Osteoblast (primary cell): Measurements from ENCODE around the gene GSAP. TPM values are rescaled to one million over a fixed set of nuclear protein-coding genes. Genes with fewer than 3 reads are reported as not detected.

ENCODE experiments used
- DNase-seq: peaks from one replicate; pipeline ENCODE4 v3.0.0; 2011; ENCODE audit warnings: low spot score, mixed read lengths; ENCODE audit not compliant: insufficient read length; ENCODE audit errors: missing footprints
- H2AFZ ChIP-seq: 2 replicates; pipeline ENCODE4 v1.6.0; 2011; ENCODE audit warnings: mild to moderate bottlenecking, low read length
- H3K27ac ChIP-seq: 2 replicates; pipeline ENCODE4 v1.5.1; 2011; ENCODE audit warnings: mild to moderate bottlenecking, low read depth, low read length, moderate library complexity
- H3K27me3 ChIP-seq: 2 replicates; pipeline ENCODE4 v1.6.0; 2012; ENCODE audit warnings: mild to moderate bottlenecking, control low read depth, inconsistent platforms, low read length, moderate library complexity; ENCODE audit not compliant: insufficient read depth
- H3K36me3 ChIP-seq: 2 replicates; pipeline ENCODE4 v1.5.1; 2011; ENCODE audit warnings: mild to moderate bottlenecking, low read length, control low read depth, moderate library complexity; ENCODE audit not compliant: insufficient read depth
- H3K4me1 ChIP-seq: 2 replicates; pipeline ENCODE4 v1.5.1; 2011; ENCODE audit warnings: mild to moderate bottlenecking, low read length, control low read depth, moderate library complexity; ENCODE audit not compliant: insufficient read depth
- H3K4me2 ChIP-seq: 2 replicates; pipeline ENCODE4 v1.6.0; 2011; ENCODE audit warnings: mild to moderate bottlenecking, low read length; ENCODE audit not compliant: insufficient read depth
- H3K4me3 ChIP-seq: fragments of 200-600 bp; sonication (generic); 3 replicates; pipeline ENCODE4 v1.5.1; 2012; ENCODE audit warnings: mild to moderate bottlenecking, low read length, inconsistent platforms; ENCODE audit not compliant: insufficient read depth
- H3K79me2 ChIP-seq: 2 replicates; pipeline ENCODE4 v1.6.0; 2012; ENCODE audit warnings: mild to moderate bottlenecking, low read length, control low read depth, inconsistent platforms; ENCODE audit not compliant: insufficient read depth
- H3K9me3 ChIP-seq: 2 replicates; pipeline ENCODE4 v1.5.1; 2011; ENCODE audit warnings: low read depth, low read length, control low read depth
- H4K20me1 ChIP-seq: 2 replicates; pipeline ENCODE4 v1.6.0; 2012; ENCODE audit warnings: mild to moderate bottlenecking, low read length, control low read depth; ENCODE audit not compliant: insufficient read depth
- total RNA-seq: library from RNA; depleted of rRNA; stranded (reverse); fragments of >200 nt; gene quantifications from 2 replicates; pipeline ENCODE4 v1.2.3, GENCODE V29; 2012
- TF ChIP-seq, protein P1 (sequence below): IDR thresholded peaks from 2 replicates; pipeline ENCODE4 v1.5.1; 2011; ENCODE audit warnings: mild to moderate bottlenecking, low read depth, low read length, moderate library complexity; ENCODE audit errors: extremely low read depth

Gene GSAP
- total RNA-seq, 1 donor = 13.0 TPM

DNA sequence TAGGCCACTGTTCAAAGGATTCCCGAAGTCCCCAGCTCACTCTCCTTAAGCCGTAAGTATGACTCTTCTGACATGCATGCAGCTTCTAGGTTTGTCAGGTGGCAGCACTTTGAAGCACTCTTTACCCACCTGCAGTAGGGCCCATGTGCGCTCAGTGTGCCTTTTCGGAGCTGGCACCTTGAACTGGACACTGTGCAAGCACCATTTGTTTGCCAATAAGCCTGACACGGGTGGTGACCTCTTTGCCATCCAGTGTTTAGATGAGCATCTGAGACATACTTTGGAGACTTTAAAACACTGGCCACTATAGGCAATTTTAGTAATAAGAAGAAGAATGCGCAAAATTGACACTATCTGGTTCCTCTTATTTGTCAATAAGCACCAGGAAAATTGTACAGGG is 45.7 kb upstream of the GSAP start:
- TF ChIP-seq, protein P1, sequence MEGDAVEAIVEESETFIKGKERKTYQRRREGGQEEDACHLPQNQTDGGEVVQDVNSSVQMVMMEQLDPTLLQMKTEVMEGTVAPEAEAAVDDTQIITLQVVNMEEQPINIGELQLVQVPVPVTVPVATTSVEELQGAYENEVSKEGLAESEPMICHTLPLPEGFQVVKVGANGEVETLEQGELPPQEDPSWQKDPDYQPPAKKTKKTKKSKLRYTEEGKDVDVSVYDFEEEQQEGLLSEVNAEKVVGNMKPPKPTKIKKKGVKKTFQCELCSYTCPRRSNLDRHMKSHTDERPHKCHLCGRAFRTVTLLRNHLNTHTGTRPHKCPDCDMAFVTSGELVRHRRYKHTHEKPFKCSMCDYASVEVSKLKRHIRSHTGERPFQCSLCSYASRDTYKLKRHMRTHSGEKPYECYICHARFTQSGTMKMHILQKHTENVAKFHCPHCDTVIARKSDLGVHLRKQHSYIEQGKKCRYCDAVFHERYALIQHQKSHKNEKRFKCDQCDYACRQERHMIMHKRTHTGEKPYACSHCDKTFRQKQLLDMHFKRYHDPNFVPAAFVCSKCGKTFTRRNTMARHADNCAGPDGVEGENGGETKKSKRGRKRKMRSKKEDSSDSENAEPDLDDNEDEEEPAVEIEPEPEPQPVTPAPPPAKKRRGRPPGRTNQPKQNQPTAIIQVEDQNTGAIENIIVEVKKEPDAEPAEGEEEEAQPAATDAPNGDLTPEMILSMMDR = no peak
- Histone ChIP-seq H3K27ac (no peak overlapping the region), H2AFZ (no peak overlapping the region), H3K4me2 (no peak overlapping the region), H3K9me3 (no peaks in the 10 kb centered on the region), H3K27me3 (no peaks in the 10 kb centered on the region), H3K4me1 (no peaks in the 10 kb centered on the region), H3K36me3 (no peaks in the 10 kb centered on the region), H3K79me2 (no peaks in the 10 kb centered on the region), H4K20me1 (no peaks in the 10 kb centered on the region), H3K4me3 (no peak overlapping the region)
- peak; percentile 68 for DNase-seq

DNA sequence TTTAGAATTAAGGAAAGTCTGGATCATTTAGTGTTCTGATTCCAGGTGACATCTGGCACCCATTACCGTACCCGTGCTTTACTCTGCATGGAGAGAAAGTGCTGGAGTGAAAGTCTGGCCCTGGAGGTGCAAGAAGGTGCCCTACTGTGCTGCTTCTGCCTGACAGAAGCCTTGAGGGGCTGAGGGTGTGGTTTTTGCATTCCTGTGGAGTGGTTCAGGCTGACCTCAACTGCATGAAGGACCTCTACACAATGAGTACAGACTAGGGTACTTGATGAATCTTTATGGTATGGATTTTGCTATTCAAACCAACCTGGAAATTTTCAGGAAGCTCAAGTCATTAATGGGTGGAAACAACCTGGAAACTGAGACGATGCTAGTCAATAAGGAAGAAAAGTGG is 45.1 kb upstream of the GSAP start:
- H3K4me3 ChIP-seq = no peak overlapping the region
- H4K20me1 ChIP-seq = no peaks in the 10 kb centered on the region
- no peak overlapping the region for H3K27ac ChIP-seq
- no peaks in the 10 kb centered on the region for H3K79me2 ChIP-seq
- no peak overlapping the region for H3K4me2 ChIP-seq
- H2AFZ ChIP-seq = no peak overlapping the region
- no peak for DNase-seq
- H3K27me3 ChIP-seq = no peaks in the 10 kb centered on the region
- H3K9me3 ChIP-seq = no peaks in the 10 kb centered on the region
- H3K4me1 ChIP-seq = peaks cover 4% of the 10 kb centered on the region
- TF ChIP-seq, protein P1 = no peak
- no peaks in the 10 kb centered on the region for H3K36me3 ChIP-seq

DNA sequence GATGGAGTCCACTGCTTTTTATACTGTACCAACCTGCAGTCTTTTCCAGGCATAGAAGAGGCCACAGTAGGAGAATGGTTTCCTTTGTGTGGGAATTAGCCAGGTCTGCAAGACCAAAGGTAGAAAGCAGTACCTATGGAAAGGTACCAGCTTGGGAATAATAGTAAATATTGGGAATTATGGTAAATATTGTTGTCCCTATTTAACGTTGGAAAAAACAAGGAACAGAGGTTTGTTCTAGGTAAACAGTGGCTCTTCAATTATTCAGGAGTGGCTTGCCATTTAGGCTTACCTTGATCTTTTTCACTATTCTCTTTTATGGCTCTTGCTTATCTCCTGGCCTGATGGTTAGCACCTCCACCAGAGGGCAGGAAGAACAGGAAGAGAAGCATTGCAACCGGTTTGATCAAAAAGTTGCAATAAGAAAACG is 43.9 kb upstream of the GSAP start:
- no peak for DNase-seq
- H2AFZ ChIP-seq = no peak overlapping the region
- no peaks in the 10 kb centered on the region for H4K20me1 ChIP-seq
- H3K27ac ChIP-seq = no peak overlapping the region
- peaks cover 11% of the 10 kb centered on the region for H3K4me1 ChIP-seq
- H3K27me3 ChIP-seq = no peaks in the 10 kb centered on the region
- no peaks in the 10 kb centered on the region for H3K36me3 ChIP-seq
- H3K4me2 ChIP-seq = no peak overlapping the region
- no peaks in the 10 kb centered on the region for H3K79me2 ChIP-seq
- H3K9me3 ChIP-seq = no peaks in the 10 kb centered on the region
- TF ChIP-seq, protein P1 = no peak
- H3K4me3 ChIP-seq = no peak overlapping the region

DNA sequence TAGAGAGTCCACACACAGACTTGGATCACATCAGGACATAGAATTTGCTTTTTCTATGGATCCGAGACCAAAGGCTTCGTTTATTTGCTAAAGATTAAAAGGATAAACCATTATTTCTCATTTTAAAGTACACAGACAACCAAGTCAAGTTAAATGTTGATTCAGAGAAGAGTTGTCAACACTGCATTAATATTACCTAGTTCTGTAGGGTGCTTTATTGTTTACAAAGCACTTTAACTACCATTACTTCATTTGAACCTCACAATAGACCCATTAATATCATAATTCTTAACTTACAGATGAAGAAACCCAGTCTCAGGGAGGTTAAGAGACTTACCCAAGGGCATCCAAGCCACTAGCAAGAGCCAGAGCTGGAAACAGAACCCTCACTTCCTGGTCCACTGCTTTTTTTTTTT is 43.2 kb upstream of the GSAP start:
- Histone ChIP-seq H3K9me3 (no peaks in the 10 kb centered on the region), H2AFZ (no peak overlapping the region), H3K36me3 (no peaks in the 10 kb centered on the region), H3K4me2 (no peak overlapping the region), H3K27me3 (no peaks in the 10 kb centered on the region), H4K20me1 (no peaks in the 10 kb centered on the region), H3K4me3 (no peak overlapping the region), H3K27ac (no peak overlapping the region), H3K79me2 (no peaks in the 10 kb centered on the region), H3K4me1 (peaks cover 19% of the 10 kb centered on the region)
- DNase-seq = no peak
- TF ChIP-seq, protein P1 = no peak
